ENCODE data around the gene ALLC. TPM values are rescaled to one million over a fixed set of nuclear protein-coding genes. Genes with fewer than 3 reads are reported as not detected.
A peak's percentile ranks its signal among the peaks of the same experiment; 100 is the strongest.

ALLC gene
- total and polyA plus RNA-seq, 11 donors: not detected

- no peaks in the 10 kb centered on the region for H3K9me3 ChIP-seq
- no peaks in the 10 kb centered on the region for H3K36me3 ChIP-seq
- no peak overlapping the region for H3K4me3 ChIP-seq
- ATAC-seq (no peak), DNase-seq (peak in 2 of 5 donors; percentile 7 to 32)
- no peaks in the 10 kb centered on the region for H3K27me3 ChIP-seq
- no peak overlapping the region for H3K27ac ChIP-seq
- intact Hi-C loops (cut with DNase I): no loop called here
- TF ChIP-seq POLR2A (IDR thresholded peaks at IDR 0.05): no peak
- TF ChIP-seq, protein P1, sequence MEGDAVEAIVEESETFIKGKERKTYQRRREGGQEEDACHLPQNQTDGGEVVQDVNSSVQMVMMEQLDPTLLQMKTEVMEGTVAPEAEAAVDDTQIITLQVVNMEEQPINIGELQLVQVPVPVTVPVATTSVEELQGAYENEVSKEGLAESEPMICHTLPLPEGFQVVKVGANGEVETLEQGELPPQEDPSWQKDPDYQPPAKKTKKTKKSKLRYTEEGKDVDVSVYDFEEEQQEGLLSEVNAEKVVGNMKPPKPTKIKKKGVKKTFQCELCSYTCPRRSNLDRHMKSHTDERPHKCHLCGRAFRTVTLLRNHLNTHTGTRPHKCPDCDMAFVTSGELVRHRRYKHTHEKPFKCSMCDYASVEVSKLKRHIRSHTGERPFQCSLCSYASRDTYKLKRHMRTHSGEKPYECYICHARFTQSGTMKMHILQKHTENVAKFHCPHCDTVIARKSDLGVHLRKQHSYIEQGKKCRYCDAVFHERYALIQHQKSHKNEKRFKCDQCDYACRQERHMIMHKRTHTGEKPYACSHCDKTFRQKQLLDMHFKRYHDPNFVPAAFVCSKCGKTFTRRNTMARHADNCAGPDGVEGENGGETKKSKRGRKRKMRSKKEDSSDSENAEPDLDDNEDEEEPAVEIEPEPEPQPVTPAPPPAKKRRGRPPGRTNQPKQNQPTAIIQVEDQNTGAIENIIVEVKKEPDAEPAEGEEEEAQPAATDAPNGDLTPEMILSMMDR (IDR thresholded peaks at IDR 0.05): no peak
- WGBS, 4 donors: 83 to 90% (median 86%) methylated on average over 11 to 13 of the region's 13 CpGs
- H3K4me1 ChIP-seq: no peaks in the 10 kb centered on the region
Measured at GRCh38 chr2:3636586-3637310, 21.3 kb upstream of the ALLC start.

- no peaks in the 10 kb centered on the region for H3K9me3 ChIP-seq
- intact Hi-C loops (cut with DNase I): no loop called here
- DNase-seq (peak in 3 of 5 donors; percentile 2 to 23 (median 8)), ATAC-seq (no peak)
- H3K36me3 ChIP-seq: no peaks in the 10 kb centered on the region
- WGBS, 4 donors: 83 to 89% (median 86%) methylated on average over 11 of the region's 11 CpGs
- no peak overlapping the region for H3K27ac ChIP-seq
- no peak for TF ChIP-seq POLR2A (IDR thresholded peaks at IDR 0.05)
- TF ChIP-seq, protein P1 (IDR thresholded peaks at IDR 0.05): no peak
- no peak overlapping the region for H3K4me3 ChIP-seq
- H3K27me3 ChIP-seq: no peaks in the 10 kb centered on the region
- H3K4me1 ChIP-seq: no peaks in the 10 kb centered on the region
Measured at GRCh38 chr2:3637311-3637675, 20.7 kb upstream of the ALLC start.

DNA sequence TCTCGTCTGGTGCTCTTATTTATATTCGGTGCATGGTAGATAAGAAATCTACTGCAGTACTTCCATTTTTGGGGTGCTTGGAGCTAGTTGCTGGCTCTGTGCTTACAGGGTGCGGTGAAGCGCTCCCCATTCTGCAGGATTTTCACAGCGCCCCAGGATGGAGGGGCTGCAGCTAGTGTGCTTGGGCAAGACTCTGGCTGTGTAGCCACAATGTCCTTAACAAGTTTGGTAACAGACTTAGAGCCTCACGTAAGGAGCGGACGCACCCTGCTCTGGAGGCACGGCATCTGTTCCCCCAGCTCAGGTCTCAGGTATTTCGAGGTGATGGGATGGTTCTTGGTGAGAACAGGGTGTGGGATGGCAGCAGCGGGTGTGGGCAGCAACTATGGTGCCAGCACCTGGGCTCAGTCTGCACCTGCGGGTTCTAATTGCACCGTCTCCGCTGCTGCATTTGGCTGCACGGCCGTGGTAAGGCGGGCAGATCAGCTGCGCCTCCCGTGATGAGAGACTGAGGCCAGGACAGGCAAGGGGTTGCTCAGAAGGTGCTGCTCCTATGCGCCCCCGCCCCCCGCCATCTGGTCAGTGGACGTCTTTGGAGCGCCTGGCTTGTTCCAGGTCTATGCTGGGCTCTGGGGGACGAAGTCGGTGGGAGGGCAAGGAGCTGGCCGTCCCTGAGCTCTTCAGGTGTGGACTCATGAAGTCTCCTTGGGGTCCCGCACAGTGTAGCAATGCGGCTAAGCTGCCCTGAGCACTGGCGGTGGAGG lies 20.1 kb upstream of the ALLC start:
- TF ChIP-seq, protein P1 (IDR thresholded peaks at IDR 0.05): no peak
- no peak for TF ChIP-seq POLR2A (IDR thresholded peaks at IDR 0.05)
- intact Hi-C loops (cut with DNase I): no loop called here
- H3K27me3 ChIP-seq: no peaks in the 10 kb centered on the region

GRCh38 chr2:3638456-3638810 lies 19.6 kb upstream of the ALLC start:
- intact Hi-C loops (cut with DNase I): no loop called here
- Histone ChIP-seq H3K27me3 (no peaks in the 10 kb centered on the region), H3K36me3 (no peaks in the 10 kb centered on the region), H3K9me3 (no peaks in the 10 kb centered on the region), H3K27ac (no peak overlapping the region), H3K4me3 (no peak overlapping the region), H3K4me1 (no peaks in the 10 kb centered on the region)
- DNase-seq (peak in 1 of 5 donors; percentile 18), ATAC-seq (no peak)
- 88 to 92% (median 90%) methylated on average over 8 of the region's 8 CpGs for WGBS, 4 donors
- TF ChIP-seq POLR2A (IDR thresholded peaks at IDR 0.05): no peak
- TF ChIP-seq, protein P1 (IDR thresholded peaks at IDR 0.05): no peak

More for the DNA sequence above, 20.1 kb upstream of the ALLC start:
- no peaks in the 10 kb centered on the region for H3K9me3 ChIP-seq
- no peaks in the 10 kb centered on the region for H3K4me1 ChIP-seq
- ATAC-seq (no peak), DNase-seq (peak in 3 of 5 donors; percentile 14 to 43 (median 17))
- WGBS, 4 donors: 92 to 94% (median 93%) methylated on average over 16 to 30 of the region's 30 CpGs
- H3K36me3 ChIP-seq: no peaks in the 10 kb centered on the region
- no peak overlapping the region for H3K27ac ChIP-seq
- H3K4me3 ChIP-seq: no peak overlapping the region
